NCI-H1694 treated with DMSO at 0.1 percent for 48 hours (cell line): ENCODE data around the gene INO80.

ENCODE experiments used
- DNase-seq: peaks from one replicate; lab custom pipeline; 2025; lab: John Stamatoyannopoulos, UW

The INO80 gene

DNA sequence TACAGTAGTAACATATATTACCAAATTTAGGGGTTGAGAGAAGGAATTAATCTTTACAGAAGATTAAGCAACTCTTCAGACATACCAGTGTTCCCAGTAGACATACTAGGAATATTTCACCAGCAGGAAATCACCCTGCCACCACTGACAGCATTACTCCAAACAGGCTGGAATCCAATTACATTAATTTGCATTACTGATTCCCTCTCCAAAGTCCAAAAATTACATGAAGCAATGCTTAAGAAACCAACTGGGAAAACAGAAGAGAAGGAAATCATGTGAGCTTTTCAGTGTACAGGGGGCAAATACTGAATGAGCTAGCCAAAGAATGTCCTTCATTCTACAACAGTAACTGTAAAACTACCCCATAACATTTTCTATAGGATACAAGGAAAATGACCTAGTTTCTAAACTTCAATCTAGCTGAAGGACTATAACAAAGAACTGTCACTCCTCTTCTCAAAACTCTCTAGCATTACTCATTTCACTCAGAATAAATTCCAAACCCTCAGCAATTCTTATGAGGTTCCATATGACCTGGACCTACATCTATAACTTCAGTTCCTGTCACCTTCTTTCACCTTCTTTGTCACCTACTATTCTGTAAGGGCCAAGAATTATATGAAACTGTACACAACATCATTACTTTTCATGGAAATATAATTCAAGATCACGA, 72.7 kb downstream of the INO80 start:
- no peak for DNase-seq

DNA sequence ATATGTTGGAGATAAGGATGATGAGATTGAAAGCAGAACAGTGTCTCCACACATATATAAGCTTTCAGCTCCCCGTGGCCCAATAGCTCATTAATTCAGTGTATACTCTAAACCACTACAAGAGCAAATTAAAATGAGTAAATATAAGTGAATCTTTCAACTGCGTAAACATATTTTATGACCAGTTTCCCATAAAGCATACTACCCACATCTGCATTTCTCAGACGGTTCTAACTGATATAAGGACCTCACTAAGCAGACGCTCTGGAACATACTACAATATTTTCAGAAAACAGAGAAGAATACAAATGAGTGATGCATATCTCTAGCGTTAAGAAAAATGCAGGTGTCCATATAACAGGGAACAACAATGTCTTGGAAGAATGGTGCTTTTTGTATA, 73.2 kb downstream of the INO80 start:
- no peak for DNase-seq

DNA sequence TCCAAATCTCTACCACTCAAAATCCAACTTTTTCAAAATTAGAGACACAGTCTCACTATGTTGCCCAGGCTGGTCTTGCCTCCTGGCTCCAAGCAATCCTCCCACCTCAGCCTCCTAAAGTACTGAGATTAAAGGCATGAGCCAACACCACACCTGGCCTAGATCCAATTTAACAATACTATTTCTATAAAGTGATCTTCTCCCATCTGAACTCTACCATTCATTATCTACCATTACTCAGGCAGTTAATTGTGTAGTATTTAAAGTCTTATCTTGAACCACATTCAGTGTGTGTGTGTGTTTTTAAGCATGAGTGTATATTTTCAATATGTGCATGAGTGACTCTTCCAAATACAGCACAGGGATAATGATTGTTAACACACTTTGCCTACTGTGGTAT, 77.0 kb downstream of the INO80 start:
- DNase-seq: no peak

DNA sequence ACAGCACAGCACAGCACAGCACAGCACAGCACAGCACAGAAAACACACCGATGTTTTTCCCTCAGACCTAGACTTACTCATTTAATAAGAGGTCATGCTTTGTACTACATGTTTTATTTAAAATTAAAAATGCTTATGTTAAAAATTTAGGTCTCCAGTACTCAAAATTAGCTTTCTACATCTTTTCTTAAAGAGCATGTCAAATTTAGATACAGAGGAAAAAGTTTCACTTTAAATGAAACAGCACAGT, 84.1 kb downstream of the INO80 start:
- no peak for DNase-seq

DNA sequence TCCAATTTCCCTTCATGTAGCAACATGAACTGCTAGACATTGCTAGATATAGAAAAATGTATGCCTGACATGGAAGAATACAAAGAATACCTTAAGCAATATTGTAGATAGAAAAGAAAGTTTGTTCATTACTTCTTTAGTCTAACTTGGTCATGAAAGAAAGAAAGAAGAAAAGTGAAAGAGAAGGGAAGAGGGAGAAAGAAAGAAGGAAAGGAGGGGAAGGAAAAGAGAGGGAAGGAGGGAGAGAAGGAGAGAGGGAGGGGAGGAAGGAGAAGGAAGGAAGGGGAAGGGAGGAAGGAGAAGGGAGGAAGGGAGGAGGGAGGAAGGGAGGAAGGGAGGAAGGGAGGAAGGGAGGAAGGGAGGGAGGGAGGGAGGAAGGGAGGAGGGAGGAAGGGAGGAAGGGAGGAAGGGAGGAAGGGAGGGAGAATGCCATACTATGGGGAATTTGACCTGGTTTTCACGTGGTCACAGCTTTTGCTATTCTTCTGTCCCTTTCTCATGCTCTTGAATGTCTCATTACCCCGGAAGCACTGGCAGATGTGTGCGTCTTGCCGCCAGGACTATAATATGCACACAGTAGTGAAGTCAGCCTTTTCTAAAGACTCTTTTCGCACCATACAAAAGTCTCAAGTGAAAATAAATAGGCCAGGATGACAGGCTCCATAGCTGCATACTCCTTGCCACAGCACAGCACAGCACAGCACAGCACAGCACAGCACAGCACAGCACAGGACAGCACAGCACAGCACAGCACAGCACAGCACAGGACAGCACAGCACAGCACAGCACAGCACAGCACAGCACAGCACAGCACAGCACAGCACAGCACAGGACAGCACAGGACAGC, 84.6 kb downstream of the INO80 start:
- no peak for DNase-seq

DNA sequence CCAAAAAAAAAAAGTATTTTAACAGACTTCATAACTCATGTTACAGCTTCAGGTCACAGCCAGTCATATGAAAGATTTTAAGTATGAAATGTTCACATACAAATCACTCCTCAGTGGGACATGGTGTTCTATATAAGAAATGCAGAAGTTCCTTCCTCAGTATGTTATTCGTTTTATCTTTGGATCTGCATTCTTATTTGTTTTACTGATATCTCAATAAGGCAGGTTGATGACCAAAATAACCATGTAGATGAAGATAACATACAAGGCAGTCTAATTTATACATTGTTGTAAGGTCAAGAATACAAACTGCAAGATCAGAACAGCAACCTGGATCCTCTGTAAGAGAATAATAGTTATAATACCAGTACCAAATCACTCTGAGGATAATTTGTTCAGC, 87.2 kb downstream of the INO80 start:
- DNase-seq: no peak

DNA sequence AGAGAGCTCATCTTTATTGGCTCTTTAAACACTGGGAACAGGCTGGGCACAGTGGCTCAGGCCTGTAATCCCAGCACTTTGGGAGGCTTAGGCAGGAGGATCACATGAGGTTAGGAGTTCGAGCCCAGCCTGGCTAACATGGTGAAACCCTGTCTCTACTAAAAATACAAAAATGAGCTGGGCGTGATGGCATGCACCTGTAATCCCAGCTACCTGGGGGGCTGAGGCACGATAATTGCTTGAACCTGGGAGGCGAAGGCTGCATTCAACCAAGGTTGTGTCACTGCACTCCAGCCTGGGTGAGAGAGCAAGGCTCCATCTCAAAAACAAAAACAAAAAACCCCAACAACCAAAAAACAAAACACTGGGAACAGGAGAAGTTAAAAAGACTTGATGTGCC, 90.7 kb downstream of the INO80 start:
- no peak for DNase-seq

DNA sequence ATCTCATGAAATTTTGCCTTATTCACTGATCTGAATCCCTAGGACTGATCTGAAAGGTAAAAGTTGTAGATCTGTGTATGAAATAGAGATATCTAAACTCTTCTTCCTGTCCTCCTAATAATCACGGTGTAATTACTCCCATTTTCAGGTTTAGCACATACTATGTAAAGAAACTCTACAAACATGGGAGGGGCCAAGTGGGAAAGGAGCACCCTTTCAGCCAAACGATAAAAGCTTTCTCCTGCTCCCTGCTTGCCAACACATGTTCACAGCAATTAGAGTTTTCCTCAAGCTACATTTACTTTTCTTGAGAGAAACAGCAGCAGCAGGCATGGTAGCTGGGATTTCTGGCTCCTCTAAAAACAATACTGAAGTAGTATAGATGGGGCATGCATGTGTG, 91.2 kb downstream of the INO80 start:
- no peak for DNase-seq

DNA sequence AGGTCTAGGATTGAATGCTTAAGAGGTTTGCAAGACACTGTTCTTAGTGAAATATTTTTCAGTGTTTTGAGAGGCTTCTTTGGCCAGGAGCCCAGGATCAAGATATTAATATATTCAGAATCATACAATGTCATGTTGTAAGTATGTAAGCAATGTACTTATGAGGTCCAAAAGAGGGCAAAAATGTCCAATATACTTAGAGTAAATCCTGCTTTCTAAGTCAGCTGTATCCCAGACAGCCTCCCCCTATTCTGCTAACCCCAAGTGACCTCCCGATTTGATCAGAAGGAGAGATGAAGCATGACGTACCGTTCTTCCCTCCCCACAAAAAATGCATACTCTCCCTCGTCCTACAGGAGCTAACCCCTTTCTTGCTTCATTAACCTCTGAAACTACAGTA, 91.9 kb downstream of the INO80 start:
- no peak for DNase-seq

DNA sequence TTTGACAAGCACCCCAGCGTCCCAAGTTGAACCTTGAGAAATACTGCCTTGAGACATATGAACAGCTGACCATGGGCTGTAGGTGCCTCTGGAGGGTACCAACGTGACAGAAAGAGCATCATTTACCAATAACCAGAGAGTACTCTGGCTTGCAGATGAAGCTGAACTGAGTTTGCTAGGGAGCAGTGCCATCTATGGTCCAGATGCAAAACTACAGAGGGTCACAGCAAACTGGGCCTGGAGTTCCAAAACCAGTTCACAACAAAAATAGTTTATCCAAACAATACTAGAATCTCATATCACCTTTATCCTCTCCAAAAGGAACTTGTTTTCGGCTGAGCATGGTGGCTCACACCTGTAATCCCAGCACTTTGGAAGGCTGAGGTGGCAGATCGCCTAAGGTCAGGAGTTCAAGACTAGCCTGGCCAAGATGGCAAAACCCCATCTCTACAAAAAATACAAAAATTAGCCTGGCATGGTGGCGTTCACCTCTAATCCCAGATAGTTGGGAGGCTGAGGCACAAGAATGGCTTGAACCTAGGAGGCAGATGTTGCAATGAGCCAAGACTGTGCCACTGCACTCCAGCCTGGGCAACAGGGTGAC, 93.5 kb downstream of the INO80 start:
- DNase-seq: peak; percentile 25

DNA sequence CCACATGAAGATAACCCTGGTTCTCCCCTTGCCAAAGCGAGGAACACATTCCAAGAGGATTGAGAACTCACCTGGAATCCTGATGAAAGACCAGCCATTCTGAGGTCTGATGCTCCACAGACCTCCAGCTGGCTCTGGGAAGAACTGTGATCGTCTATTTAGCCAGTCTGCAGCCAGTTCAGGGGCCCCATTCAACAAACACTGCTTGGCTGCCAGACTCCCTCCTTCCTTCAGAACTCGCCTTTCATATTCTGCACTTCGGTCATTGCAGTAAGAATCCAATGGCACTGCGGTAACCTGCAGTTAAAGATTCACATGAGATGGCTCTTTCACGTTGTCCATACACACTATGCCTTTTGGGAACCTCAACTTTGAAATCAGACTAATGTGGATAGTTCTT, 95.3 kb downstream of the INO80 start:
- DNase-seq: no peak

DNA sequence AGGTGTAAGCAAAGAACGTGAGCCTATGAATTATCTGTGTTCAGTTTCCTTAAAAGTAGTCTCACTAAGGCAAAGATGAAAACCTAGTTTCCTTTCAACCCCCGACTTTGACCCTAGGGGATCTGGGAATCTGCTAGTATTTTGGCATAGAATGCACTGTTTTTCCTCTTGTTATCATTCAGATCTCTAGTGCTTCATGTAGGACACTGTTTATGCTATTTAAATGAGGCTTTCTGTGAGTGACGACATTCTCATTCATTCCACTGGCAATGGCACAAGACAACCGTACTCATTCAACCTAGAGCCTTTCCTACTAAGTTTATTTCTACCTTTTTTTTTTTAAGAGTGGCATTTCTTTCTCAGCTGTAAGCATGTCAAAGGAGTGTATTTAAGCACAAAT, 95.8 kb downstream of the INO80 start:
- no peak for DNase-seq

DNA sequence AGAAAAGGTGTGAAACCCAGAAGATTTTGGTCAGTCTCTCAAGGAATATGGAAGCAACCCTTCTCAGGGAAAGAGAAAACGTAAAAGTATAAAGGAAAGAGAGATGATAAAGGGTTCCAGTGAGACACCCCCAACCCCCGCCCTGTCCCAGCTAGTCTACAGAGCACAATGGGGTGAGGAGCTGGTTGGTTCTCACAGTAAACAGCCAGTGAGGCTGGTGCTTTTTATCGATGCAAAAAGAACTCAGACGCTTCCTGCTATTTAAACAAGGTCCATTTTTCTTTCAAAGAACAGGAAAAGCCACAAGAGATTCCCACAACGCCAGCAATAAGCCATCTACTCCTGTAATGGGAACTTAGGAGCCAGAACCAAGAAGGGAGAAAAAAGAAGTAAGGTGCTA, 96.9 kb downstream of the INO80 start:
- DNase-seq: no peak

DNA sequence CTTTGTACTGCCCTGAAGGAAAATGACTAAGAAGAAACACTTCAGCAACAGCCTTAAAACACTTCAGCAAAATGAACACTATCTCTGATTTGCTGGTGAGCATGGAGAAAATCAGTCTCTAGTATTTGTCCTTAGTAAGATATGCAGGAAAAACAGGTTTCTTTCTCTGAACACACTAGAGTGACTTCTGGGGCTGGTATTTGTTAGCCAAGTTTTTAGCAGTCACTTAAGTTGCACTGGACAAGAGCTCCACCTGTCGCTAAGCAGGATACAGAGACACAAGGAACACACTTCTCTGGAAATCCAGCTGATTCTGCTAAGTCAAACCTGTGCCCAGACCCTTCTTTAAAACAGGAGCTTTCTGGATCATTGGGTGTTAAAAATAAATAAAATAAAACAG, 97.5 kb downstream of the INO80 start:
- no peak for DNase-seq

DNA sequence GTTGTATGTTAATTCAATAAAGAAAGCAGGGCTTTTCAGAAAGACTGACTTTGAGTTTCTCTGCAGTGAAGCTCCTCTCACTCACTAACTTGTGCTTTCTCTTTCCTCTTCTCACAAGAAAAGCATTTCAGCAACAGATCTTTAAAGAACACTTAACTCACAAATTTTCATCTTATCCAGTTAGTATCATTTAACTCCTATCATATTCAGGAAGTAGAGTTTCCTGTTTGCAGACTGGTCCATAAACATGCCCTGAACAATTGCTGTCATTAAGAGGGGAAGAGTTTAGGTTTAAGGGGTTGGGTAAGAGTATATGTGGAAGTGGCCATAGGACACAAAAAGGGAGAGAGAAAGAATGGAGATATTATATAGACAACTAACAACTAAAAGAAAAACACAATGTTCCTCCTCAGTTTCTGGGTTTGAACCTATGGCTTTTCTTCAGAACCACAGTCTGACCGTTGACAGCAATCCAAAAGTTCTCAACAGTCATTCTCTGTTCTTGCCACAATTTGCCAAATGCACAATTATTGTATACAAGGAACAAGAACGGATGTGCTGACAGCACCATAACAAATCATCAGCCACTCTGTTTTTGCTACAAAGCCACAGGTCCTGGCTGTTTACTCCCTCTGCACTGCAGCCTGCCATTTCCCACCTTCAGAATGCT, 98.9 kb downstream of the INO80 start:
- DNase-seq: no peak

DNA sequence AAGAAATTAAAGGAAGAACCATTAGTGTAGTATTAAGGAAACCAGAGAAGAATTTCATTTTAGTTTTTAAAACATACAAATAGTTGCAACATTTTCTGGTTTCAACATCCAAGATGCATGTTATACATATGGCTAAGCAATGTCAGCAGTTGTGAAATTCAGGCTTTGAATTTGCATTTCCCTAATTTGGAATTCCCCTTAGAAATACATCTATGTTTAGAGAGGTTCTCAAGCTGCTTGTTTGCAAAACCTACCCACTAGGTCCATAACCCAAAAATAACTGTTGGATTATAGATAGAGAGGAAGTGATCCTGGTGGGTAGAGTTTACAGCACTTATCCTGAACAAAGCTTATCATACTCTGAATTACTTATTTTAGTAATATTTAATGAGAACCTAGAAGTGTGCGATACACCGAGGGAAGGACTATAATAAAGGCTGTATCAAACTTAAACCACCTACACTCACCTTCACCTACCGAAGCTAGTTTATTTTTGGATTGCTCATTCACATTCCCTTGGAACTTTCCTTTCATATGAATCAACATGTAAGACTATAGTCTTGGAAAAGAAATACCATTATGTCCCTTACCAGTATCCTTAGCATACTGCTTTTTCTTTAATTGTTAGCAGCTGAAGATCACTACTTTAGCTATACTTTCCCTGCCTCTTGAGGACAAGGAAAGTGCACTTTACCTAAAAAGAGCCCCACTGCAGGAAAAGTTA, 102.2 kb downstream of the INO80 start:
- no peak for DNase-seq

DNA sequence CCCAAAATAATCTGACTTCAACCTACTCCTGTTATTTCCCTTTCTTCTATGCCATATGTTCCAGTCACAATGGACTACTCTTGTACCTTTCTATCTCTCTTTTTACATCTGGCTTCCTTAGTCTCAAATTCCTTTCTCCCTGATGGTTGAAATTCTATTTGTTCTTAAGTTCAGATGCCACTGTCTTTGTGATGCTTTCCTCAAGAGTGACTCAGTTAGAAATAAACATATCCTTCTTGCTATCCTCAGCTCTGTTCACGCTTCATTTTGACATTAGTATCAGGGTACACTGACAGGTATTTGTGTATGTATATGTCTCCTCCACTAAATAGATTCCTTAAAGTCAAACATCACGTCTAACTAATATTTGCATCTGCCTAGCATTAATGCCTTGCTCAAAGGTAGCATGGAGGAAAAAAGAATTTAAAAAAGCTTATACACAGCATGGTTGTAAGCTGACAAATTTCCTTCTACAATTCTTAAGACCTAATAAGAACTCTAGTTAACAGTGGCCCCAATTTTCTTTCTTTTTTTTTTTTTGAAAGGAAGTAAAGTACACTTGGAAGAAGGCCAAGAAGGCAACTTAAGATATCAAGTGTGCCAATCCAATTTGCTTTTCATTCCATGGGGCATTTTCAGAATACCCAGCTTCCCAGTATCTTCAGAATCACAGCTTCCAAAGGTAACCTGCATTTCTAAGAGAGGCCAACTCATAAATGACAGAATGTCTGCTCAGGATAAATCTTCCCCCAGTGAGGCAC, 104.8 kb downstream of the INO80 start:
- no peak for DNase-seq

DNA sequence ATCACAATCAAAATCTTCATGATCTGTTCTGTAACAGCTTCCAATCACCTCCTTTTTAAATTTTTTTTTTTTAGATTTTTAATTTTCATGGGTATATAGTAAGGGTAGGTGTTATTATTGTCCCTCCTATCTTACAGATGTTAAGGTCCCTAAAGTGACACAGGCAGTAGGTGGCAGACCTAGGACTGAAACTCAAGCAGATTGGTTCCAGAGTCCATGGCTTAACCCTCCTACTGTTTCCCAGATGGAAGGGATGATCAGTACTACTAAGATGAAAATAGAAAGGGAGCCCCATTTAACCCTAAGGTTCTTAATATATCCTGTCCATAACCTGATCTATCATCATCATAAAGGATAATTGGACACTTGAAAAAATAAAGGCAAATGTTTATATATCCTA, 105.7 kb downstream of the INO80 start:
- DNase-seq: no peak

DNA sequence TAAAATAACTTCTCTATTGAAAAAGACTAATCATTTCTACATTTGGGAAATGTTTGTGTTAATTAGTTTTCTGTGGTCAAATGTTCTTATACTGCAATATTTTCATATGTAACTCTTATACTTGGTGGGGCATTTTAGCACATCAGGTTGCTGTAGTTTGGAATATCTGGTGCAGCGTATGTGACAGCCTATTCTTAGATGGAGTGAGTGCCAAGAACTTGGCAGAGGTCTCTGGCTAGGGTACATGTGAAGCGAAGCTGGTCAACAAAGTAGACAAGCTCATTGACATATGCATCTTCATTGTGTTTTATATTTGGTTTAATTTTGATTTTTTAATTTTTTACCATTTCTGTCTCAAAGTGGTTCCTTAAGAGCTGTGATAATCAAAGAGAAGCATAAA, 109.6 kb downstream of the INO80 start:
- DNase-seq: no peak

DNA sequence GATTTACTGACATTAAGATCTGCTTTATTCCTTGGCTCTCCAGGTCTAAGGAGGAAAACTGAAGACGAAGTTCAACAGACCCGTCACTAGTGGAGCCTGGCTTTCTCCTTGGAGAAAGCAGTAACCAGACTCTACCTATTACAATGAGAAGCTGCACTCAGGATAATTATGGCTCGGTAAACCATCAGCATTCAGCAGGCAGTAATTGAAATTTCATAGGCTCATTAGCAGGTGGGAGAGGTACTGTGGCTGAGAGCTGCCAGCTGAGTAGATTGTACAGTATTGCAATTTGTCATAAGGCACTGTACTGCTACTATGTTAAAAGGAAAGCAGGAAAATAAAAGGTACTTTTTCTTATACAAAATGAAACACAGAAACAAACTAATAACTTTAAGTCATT, 111.6 kb downstream of the INO80 start:
- DNase-seq: no peak

DNA sequence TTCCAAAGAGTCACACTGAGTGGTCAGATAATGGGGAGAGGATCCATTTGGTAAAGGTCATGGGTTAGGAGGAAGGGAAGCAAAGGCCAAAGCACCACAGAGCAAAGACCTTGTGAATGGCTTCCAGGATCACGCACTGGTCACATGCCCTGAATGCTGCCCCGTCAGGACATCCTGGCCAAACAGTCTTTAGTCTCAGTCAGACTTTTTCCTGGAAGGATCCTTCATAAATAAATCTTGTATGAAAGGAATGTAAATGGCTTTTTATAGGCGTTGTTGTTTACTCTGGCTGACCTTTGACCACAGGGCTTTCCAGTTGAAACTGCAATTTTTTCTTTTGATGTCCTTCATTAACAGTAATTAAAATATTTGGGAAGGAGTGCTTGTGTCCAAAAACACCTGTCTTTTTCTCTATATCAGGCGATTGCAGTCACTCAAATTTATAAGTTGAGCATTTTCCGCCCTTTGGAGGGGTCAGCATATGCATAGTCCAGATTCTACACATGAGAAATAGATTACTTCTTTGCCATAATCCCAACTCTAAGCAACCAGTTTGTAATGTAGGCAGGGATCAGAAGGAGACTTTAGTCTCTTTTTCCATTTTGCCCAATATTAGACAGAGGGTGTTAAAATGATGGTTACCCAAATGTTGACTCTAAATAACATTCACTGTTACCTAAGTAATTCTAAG, 114.4 kb downstream of the INO80 start:
- no peak for DNase-seq
